ENCODE measurements around the gene SECISBP2.

DNA sequence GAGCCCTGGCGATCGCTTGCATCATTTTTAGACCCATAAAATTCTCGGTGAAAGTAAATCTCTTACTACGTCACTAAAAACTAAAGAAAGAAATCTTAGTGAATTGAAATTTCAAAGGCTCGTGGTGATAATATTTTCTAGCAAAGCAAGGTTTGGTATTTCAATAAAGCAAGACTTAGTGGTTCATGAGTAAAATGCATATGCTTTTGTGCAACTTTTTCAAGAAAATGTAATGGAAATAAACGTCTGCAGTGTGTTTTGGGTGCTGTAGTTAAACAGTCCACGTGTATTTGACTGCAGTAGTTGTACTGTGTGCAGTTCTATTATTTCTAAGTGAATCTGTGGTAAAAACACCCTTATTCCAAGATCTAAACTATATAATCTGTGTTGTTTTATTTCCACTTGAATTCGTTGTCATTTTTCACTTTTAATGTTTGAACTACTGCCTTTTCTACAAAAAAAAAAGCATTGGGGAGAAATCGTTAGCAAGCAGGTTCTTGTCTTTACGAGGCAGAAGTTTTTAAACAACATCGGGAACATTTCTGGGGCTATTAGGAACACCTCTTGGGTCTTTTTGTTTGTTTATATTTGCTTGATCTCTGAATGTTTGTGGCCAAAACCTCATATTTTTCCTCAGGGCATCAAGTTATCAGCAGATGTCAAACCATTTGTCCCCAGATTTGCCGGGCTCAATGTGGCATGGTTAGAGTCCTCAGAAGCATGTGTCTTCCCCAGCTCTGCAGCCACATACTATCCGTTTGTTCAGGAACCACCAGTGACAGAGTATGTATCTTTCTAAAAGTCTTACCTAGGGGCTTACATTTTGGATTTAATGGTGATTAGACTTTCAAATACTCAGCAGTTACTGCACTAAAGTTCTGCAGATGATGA, 960 bp downstream of the SECISBP2 start:
- TF ChIP-seq TAF1 (IDR thresholded peaks at IDR 0.05; ENCODE audit: borderline replicate concordance, low read depth, low read length) (no peak), POLR2AphosphoS5 (IDR thresholded peaks at IDR 0.05; ENCODE audit: low read depth, low read length) (no peak), POLR2A (IDR thresholded peaks at IDR 0.05; ENCODE audit: low read depth, low read length) (no peak)
